Neutrophil (primary cell): Measurements from ENCODE around the gene HOXB3.

Experiments
- H3K27ac ChIP-seq: fragments of 200-600 bp; sonication (generic); 2 replicates; pipeline ENCODE4 v1.5.1; 2016; ENCODE audit warnings: mild to moderate bottlenecking, moderate library complexity
- H3K27me3 ChIP-seq: fragments of 200-600 bp; sonication (generic); 2 replicates; pipeline ENCODE4 v1.6.0; 2016; ENCODE audit warnings: mild to moderate bottlenecking
- H3K36me3 ChIP-seq: fragments of 200-600 bp; sonication (generic); 2 replicates; pipeline ENCODE4 v1.5.1; 2017
- H3K4me1 ChIP-seq, 2 experiments: fragments of 200-600 bp in 1 of 2; sonication (generic) in 1 of 2; 1 replicate in 1 of 2; 2 replicates in 1 of 2; pipeline versions ENCODE4 v1.5.1 to v1.6.1; 2013 to 2016; ENCODE audit warnings: low read depth in 1 of 2, low read length in 1 of 2, mild to moderate bottlenecking in 1 of 2, moderate library complexity in 1 of 2; ENCODE audit not compliant: control insufficient read depth in 1 of 2, insufficient read depth in 1 of 2
- H3K4me3 ChIP-seq, 2 experiments: fragments of 200-600 bp in 1 of 2; sonication (generic) in 1 of 2; 1 replicate in 1 of 2; 2 replicates in 1 of 2; pipeline ENCODE4 v1.5.1; 2013 to 2016; ENCODE audit warnings: low read depth in 1 of 2, low read length in 1 of 2, mild to moderate bottlenecking in 1 of 2, moderate library complexity in 1 of 2
- H3K9me3 ChIP-seq: fragments of 200-600 bp; sonication (generic); 2 replicates; pipeline ENCODE4 v1.5.1; 2016
- TF ChIP-seq, protein P1 (sequence below): fragments of 200-600 bp; sonication (generic); IDR thresholded peaks from 2 replicates; pipeline ENCODE4 v1.5.1; 2016; ENCODE audit warnings: antibody characterized with exemption

HOXB3 gene

DNA sequence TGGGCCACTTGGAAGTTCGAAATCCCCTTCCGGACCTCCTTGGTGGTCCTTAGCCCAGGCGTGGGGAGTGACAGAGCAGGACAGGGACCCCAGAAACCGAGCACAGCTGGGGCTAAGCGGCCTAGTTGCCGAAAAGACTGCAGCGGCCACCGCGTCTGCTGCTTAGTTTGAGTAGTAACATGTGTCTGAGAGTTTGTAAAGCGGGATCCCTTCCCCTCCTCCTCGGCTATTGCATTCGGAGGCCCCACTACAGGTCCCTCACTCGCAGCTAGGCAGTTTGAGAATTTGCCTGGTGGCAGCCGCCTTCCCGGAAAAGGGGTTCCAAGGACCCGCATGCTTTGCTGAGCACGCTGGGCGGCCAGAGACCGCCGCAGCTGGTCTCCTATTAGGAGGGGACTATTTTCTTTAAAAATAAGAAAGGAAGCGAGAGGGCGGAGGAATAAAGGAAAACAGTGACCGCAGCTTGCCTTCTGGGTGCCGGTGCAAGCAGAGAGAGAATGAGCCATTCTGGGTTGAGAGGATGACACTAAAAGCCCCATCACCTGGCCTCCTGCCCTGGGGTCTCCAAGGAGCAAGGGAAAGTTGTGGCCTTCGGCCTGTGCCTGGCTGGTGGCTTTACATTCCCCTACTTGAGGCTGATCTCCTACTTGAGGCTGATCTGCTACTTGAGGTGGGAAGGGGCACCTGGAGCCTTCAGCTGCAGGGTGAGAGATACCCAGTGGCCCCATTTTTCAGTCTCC lies 4.7 kb upstream of the HOXB3 start:
- H3K36me3 ChIP-seq, result no peaks in the 10 kb centered on the region
- peaks cover 100% of the 10 kb centered on the region for H3K27me3 ChIP-seq
- no peak overlapping the region for H3K27ac ChIP-seq
- peaks cover 6 to 20% of the 10 kb centered on the region in 2 experiments for H3K4me1 ChIP-seq
- TF ChIP-seq, protein P1, sequence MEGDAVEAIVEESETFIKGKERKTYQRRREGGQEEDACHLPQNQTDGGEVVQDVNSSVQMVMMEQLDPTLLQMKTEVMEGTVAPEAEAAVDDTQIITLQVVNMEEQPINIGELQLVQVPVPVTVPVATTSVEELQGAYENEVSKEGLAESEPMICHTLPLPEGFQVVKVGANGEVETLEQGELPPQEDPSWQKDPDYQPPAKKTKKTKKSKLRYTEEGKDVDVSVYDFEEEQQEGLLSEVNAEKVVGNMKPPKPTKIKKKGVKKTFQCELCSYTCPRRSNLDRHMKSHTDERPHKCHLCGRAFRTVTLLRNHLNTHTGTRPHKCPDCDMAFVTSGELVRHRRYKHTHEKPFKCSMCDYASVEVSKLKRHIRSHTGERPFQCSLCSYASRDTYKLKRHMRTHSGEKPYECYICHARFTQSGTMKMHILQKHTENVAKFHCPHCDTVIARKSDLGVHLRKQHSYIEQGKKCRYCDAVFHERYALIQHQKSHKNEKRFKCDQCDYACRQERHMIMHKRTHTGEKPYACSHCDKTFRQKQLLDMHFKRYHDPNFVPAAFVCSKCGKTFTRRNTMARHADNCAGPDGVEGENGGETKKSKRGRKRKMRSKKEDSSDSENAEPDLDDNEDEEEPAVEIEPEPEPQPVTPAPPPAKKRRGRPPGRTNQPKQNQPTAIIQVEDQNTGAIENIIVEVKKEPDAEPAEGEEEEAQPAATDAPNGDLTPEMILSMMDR, result no peak
- no peaks in the 10 kb centered on the region for H3K9me3 ChIP-seq
- no peak overlapping the region for H3K4me3 ChIP-seq

DNA sequence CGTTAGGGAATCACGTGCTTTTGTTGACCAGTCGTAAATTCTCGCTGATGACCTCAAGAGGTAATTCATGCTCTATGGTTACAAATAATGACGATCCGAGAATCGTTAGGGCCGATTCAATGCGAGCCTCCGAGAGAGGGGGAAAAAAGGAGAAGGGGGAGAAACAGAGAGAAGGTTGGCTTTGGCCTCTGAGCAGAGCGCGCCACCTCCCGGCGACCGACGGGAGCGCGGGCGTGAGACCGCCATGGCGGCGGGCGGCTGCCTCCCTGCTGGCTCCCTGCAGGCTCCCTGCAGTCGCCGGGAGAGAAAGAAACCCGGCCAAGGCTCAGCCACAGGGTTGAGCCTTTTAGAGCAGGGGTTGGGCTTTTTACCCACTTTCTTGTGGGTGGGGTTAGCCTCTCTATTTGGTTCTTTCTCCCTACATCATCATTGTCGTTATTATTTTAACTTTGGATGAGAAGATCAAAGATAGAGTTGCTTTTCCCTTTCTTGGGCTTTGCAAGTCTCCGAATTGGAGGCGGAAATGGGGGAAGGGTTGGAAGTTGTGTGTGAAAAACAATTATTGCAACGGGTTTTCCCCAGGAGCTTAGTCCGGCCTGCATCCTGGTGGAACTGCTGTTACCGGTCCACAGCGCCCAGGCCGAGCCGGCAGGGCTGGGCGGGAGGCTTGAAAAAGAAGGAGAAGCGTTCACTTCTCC lies 3.9 kb upstream of the HOXB3 start:
- TF ChIP-seq, protein P1, result no peak
- Histone ChIP-seq H3K4me3 (no peak overlapping the region), H3K27ac (no peak overlapping the region), H3K27me3 (peaks cover 100% of the 10 kb centered on the region), H3K9me3 (no peaks in the 10 kb centered on the region), H3K36me3 (no peaks in the 10 kb centered on the region), H3K4me1 (peaks cover 6 to 20% of the 10 kb centered on the region in 2 experiments)

DNA sequence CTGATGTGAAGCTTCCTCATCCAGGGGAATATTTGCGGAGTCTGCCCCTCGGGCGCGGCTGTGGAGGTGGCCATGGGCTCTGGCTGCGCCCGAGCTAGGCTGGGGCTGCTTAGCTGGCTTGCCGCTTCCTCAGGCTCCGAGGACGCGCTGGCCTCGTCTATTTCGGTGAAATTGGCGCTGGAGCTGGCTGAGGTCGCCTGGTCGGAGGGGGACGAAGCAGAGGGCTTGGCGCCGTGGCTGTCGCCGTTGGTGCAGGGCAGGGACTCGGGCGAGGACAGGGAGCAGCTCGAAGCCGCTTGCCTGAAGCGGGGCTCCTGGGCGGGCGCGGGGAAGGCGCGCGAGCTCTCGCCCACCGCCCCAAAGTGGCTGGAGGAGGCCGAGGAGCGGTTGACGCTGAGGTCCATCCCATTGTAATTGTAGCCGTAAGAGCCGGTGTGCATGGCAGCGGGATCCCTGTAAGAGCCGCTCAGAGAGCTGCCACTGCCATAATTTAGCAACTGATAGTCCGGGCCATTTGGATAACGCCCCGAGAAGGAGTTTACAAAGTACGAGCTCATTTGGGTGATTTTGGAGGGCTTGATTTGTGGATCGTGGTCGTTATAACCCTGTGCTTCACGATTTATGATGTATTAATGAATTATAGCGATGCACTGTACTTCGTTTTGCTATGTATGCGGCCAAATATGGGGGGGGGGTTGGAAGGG lies 3.2 kb upstream of the HOXB3 start, which contains the start of gene HOXB5:
Gene HOXB5, minus strand, starts transcription at position 654 of the 704 bp plus-strand sequence. Its CDS starts 97 bp downstream, at position 557.
- TF ChIP-seq, protein P1, result no peak
- H3K27ac ChIP-seq, result no peak within 1 kb of the TSS
- peaks cover 100% of the 10 kb centered on the region for H3K27me3 ChIP-seq
- peaks cover 6 to 20% of the 10 kb centered on the region in 2 experiments for H3K4me1 ChIP-seq
- H3K9me3 ChIP-seq, result no peaks in the 10 kb centered on the region
- no peak within 1 kb of the TSS for H3K4me3 ChIP-seq
- H3K36me3 ChIP-seq, result no peaks in the 10 kb centered on the region

DNA sequence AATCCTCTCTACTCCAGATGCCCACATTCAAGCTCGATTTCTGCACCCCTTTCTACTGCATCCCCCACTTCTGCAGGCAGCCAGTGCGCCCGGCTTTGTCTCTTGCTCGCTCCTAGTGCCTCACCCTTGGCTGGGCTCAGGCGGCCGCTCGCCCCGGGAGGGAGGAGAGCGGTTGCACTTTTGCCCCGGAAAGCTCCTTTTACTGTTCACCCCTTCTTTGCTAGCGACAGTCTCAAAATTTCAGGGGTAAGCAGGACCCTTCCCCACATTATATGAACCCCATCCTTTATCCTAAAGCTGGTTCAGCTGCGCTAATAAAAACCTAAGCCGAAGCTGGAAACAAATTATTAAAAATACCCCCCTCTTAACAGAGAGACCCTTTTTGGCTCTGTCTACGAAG lies 2.5 kb upstream of the HOXB3 start:
- TF ChIP-seq, protein P1, result no peak
- Histone ChIP-seq H3K27ac (no peak overlapping the region), H3K4me1 (peaks cover 6 to 15% of the 10 kb centered on the region in 2 experiments), H3K36me3 (no peaks in the 10 kb centered on the region), H3K9me3 (no peaks in the 10 kb centered on the region), H3K4me3 (no peak overlapping the region), H3K27me3 (peaks cover 100% of the 10 kb centered on the region)

DNA sequence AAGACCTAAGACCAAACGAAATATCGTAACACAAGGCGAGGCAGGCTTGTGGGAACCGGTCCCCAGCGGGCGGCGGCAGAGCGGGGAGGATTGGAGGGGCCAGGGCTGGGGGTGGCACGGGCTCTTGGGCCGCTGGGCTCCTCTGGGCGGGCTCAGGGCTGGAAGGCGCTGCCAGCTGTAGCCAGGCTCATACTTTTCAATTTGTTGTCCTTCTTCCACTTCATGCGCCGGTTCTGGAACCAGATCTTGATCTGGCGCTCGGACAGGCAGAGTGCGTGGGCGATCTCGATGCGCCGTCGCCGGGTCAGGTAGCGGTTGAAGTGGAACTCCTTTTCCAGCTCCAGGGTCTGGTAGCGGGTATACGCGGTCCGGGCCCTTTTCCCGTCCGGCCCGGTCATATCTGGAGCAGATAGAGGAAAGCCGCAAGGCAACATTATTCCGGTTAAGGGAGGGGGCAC lies 2.0 kb upstream of the HOXB3 start:
- H3K4me1 ChIP-seq, result peaks cover 3 to 13% of the 10 kb centered on the region in 2 experiments
- peaks cover 100% of the 10 kb centered on the region for H3K27me3 ChIP-seq
- H3K27ac ChIP-seq, result no peak overlapping the region
- H3K9me3 ChIP-seq, result no peaks in the 10 kb centered on the region
- TF ChIP-seq, protein P1, result no peak
- H3K4me3 ChIP-seq, result no peak overlapping the region
- H3K36me3 ChIP-seq, result no peaks in the 10 kb centered on the region
